ENCODE measurements around the gene PDCD2.
"Not testable (repeated sequence)": the region's sequence is repeated elsewhere in the genome, so short reads cannot be mapped to it uniquely, and the experiment has no call there.

PDCD2 gene, protein sequence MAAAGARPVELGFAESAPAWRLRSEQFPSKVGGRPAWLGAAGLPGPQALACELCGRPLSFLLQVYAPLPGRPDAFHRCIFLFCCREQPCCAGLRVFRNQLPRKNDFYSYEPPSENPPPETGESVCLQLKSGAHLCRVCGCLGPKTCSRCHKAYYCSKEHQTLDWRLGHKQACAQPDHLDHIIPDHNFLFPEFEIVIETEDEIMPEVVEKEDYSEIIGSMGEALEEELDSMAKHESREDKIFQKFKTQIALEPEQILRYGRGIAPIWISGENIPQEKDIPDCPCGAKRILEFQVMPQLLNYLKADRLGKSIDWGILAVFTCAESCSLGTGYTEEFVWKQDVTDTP
- 16.9 to 60.4 (median 36.7) reads per million in 17 experiments for total RNA-seq

GRCh38 chr6:170584181-170584953, at the start of gene PDCD2:
TSS of gene PDCD2 (minus strand) at chr6:170584637. CDS start at chr6:170584581, 56 bp downstream.
- DNase-seq, result peak; percentile 93 to 97 (median 97)

- DNase-seq, result not testable (repeated sequence)
Observed at GRCh38 chr6:170616020-170616554, 31.6 kb upstream of the PDCD2 start.

- DNase-seq, result not testable (repeated sequence)
Observed at GRCh38 chr6:170612256-170612804, 27.9 kb upstream of the PDCD2 start.

DNA sequence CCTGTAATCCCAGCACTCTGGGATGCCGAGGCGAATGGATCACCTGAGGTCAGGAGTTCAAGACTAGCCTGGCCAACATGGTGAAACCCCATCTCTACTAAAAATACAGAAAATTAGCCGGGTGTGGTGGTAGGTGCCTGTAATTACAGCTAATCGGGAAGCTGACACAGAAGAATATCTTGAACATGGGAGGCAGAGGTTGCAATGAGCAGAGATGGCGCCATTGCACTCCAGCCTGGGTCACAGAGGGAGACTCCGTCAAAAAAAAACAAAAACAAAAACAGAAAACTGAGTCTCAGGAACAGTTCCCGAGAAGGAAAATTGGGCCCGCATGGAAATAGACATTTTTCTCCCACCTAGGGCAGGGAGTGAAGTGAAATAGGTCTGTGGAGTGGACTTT, 24.8 kb upstream of the PDCD2 start:
- not testable (repeated sequence) for DNase-seq

- no peak for DNase-seq
Observed at GRCh38 chr6:170605574-170606259, 21.3 kb upstream of the PDCD2 start.

- no peak for DNase-seq
Observed at GRCh38 chr6:170597278-170597677, 12.8 kb upstream of the PDCD2 start.

GRCh38 chr6:170596426-170596825, 12.0 kb upstream of the PDCD2 start:
- no peak for DNase-seq

GRCh38 chr6:170590725-170591124, 6.3 kb upstream of the PDCD2 start:
- DNase-seq, result no peak

GRCh38 chr6:170584954-170585498, 589 bp upstream of the PDCD2 start:
- DNase-seq, result peak in 1 of 4 experiments; percentile 2

GRCh38 chr6:170583756-170584180, 669 bp downstream of the PDCD2 start:
- DNase-seq, result no peak

DNA sequence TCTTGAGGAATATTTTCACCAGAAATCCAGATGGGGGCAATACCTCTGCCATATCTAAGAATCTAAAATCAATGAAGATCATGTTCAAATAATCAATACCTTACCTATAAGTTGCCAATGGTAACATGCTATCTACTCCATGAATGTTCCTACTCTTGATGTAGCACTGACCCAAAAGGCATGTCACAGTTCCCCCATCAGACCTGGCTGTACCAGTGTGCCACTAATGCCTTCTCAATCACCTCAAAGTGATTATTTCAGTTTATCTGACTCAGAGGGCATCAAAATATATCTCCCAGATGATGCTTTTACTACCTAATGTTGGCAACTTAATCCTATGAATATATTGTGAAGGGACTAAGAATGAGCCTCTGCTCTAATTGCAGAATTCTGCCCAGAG, 5.5 kb downstream of the PDCD2 start:
- DNase-seq, result no peak

DNA sequence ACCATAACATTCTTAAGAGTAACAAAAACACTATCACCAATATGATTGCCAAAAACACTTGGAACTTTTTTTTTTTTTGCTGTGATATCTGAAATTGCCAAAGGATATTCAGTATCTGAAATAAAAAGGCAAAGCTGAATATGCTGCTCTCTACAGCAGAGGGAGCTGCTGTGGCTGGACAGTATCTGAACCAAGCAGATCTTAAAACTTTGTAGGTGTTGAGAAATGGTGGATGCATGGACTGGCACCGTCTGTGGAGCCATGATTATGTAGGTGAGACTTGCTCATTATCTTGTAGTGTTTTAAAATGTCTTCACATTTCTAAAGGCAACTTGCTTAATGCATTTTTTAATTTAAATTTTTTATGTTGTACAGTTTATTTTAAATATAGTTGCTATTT, 9.2 kb downstream of the PDCD2 start:
- DNase-seq, result no peak

- no peak for DNase-seq
Observed at GRCh38 chr6:170572704-170573466, 11.6 kb downstream of the PDCD2 start.

- DNase-seq, result no peak
Observed at GRCh38 chr6:170564936-170565530, 19.4 kb downstream of the PDCD2 start.

DNA sequence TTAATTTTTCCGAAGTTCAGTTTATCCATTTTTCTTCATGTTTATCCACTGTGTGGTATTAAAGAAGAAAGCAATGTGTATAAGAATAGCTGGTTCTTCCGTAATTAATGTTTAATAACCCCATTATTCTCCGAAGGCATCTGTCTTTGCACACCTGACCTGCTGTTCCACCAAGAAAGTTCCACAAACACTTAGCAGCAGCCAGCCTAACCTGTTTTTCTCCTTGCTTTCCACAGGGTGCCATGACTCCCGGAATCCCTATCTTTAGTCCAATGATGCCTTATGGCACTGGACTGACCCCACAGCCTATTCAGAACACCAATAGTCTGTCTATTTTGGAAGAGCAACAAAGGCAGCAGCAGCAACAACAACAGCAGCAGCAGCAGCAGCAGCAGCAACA, 22.9 kb downstream of the PDCD2 start:
- no peak for DNase-seq

DNA sequence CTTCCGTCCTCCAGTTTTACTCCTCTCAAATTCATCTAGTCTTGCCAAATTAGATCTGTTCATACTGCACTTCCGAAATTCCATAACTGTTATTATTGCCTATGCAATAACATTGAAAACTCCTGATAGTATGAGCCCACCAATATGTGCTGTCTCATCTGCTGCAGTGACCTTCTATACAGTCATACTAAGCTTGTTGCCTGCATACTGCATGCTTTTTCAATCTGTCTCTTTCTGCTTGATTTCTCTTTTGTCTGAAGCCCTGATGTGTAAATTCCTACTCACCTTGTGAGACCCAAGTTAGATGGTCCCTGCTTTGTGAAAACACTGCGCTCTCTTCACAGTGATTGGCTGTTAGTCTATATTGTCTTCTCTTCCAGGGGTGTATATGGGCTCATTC, 29.1 kb downstream of the PDCD2 start:
- DNase-seq, result no peak

DNA sequence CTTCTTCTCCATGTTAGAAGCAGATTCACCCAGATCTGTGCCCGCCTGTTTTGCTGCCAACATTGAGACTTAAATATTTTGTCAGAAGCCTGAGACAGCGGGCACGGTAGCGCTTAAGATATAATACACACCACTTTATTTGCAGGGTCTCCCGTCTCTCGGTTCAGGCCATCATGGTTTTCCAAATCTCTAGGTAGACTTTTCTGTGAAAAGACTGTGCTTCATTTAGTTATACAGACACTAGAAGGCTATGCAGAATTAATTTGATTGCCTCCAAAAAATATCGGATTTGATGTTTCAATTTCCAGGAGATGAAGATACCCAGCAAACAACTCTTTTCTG, 29.7 kb downstream of the PDCD2 start:
- no peak for DNase-seq

DNA sequence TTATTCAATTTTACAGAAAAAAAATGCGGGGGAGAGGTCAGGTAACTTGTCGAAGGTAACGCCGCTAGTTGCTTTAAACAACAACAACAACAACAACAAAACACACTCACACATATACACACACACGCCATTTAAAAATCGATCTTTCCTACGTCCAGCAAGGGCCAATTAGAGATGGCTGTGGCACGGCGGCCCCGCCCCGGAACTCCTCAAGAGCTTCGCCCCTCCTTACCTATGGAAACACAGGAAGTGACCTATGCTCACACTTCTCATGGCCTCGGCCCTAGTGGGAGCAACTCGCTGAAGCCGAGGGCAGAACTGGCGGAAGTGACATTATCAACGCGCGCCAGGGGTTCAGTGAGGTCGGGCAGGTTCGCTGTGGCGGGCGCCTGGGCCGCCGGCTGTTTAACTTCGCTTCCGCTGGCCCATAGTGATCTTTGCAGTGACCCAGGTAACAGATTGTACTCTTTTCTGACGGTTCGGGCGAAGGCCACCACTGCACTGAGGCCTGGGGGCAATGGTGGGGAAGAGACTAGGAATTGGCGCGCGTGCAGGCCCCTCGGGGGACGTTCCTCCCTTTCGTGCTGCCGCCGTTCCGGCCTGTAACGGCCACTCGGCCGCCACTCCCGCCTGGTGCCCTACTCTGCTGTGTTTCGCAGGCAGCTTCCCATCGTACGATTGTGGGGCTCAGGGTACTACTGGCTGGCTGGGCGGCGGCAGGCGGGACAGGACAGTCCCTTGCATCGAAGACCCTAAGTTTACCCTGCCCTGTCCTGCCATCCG, 30.2 kb downstream of the PDCD2 start, which contains the start of gene TBP:
Gene TBP (plus strand): TSS at position 357 of the 783 bp plus-strand sequence. CDS start 2,661 bp downstream, outside the sequence.
- DNase-seq, result peak; percentile 98 to 100 (median 98)

GRCh38 chr6:170553534-170554012, 30.9 kb downstream of the PDCD2 start:
- DNase-seq, result peak; percentile 52 to 65 (median 62)
